ENCODE results near the gene DNAJC10.

DNAJC10 gene

DNA sequence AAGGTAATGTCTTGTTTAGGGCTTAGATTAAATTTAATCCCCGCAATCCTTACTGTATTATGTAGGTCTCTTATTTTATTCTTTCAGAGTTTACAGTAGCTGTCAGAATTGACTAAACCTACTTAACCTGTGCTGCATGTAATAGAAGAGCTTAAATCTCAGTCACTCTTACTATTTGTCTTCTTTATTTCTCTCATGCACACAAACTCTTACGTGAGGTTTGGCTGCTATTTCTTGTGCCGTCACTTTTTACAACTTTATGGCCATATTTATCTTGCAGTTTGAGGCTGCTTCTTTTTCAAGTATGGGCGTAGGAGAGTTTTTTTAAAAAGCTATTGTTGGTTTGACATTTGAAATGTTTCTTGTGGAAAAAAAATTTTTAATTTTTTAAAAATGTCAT lies 12.0 kb downstream of the DNAJC10 start:
- Histone ChIP-seq H3K9ac (no peak overlapping the region), H3K4me3 (IDR thresholded peaks at IDR 0.05; ENCODE audit: insufficient read depth, low read depth, low read length) (no peak overlapping the region), H4K20me1 (ENCODE audit: insufficient read depth) (no peaks in the 10 kb centered on the region), H3K27ac (no peak overlapping the region), H2AFZ (ENCODE audit: low read depth) (no peak overlapping the region), H3K4me1 (ENCODE audit: low read depth, poor library complexity, severe bottlenecking) (peaks cover 6% of the 10 kb centered on the region), H3K27me3 (ENCODE audit: insufficient read depth, low read depth) (no peaks in the 10 kb centered on the region), H3K79me2 (ENCODE audit: insufficient read depth, low read depth) (no peaks in the 10 kb centered on the region), H3K36me3 (ENCODE audit: insufficient read depth) (no peaks in the 10 kb centered on the region), H3K4me2 (no peak overlapping the region)
- TF ChIP-seq CTCF (conservative IDR thresholded peaks at IDR 0.05; ENCODE audit: low read depth, low read length): no peak

- Histone ChIP-seq H3K9ac (no peak overlapping the region), H3K27ac (no peak overlapping the region), H2AFZ (ENCODE audit: low read depth) (no peak overlapping the region), H3K79me2 (ENCODE audit: insufficient read depth, low read depth) (no peaks in the 10 kb centered on the region), H3K4me1 (ENCODE audit: low read depth, poor library complexity, severe bottlenecking) (peaks cover 22% of the 10 kb centered on the region), H3K27me3 (ENCODE audit: insufficient read depth, low read depth) (no peaks in the 10 kb centered on the region), H3K4me2 (no peak overlapping the region), H4K20me1 (ENCODE audit: insufficient read depth) (no peaks in the 10 kb centered on the region), H3K4me3 (IDR thresholded peaks at IDR 0.05; ENCODE audit: insufficient read depth, low read depth, low read length) (no peak overlapping the region), H3K36me3 (ENCODE audit: insufficient read depth) (no peaks in the 10 kb centered on the region)
- no peak for TF ChIP-seq CTCF (conservative IDR thresholded peaks at IDR 0.05; ENCODE audit: low read depth, low read length)
Measured at GRCh38 chr2:182729710-182730339, 13.8 kb downstream of the DNAJC10 start.

DNA sequence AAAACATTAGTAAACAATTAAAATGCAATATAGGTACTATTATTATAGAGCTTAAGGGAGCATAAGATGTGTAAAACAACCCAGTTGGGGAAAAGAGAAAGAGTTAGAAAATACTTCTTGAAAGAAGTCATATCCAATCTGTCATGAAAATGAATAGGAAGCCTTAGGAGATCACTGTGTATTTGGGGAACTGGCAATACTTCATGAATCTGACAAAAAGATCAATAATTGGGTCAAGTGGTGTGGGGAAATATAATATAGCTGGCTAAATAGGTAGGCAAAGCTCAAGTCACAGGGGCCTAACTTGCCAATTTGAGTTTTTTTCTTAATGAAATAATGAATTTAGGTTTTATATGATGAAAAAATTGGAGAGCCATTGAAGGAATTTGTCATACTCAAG lies 14.4 kb downstream of the DNAJC10 start:
- Histone ChIP-seq H3K4me1 (ENCODE audit: low read depth, poor library complexity, severe bottlenecking) (peaks cover 22% of the 10 kb centered on the region), H3K27me3 (ENCODE audit: insufficient read depth, low read depth) (no peaks in the 10 kb centered on the region), H4K20me1 (ENCODE audit: insufficient read depth) (no peaks in the 10 kb centered on the region), H3K27ac (no peak overlapping the region), H3K9ac (no peak overlapping the region), H3K79me2 (ENCODE audit: insufficient read depth, low read depth) (no peaks in the 10 kb centered on the region), H3K4me3 (IDR thresholded peaks at IDR 0.05; ENCODE audit: insufficient read depth, low read depth, low read length) (no peak overlapping the region), H3K4me2 (no peak overlapping the region), H2AFZ (ENCODE audit: low read depth) (no peak overlapping the region), H3K36me3 (ENCODE audit: insufficient read depth) (no peaks in the 10 kb centered on the region)
- TF ChIP-seq CTCF (conservative IDR thresholded peaks at IDR 0.05; ENCODE audit: low read depth, low read length): no peak

GRCh38 chr2:182732736-182733135 lies 16.7 kb downstream of the DNAJC10 start:
- no peak overlapping the region for H3K4me2 ChIP-seq
- H3K36me3 ChIP-seq (ENCODE audit: insufficient read depth): peaks cover 3% of the 10 kb centered on the region; the same call in 1 of the 2 replicates
- no peaks in the 10 kb centered on the region for H3K79me2 ChIP-seq (ENCODE audit: insufficient read depth, low read depth)

More at GRCh38 chr2:182732736-182733135, 16.7 kb downstream of the DNAJC10 start:
- peaks cover 22% of the 10 kb centered on the region for H3K4me1 ChIP-seq (ENCODE audit: low read depth, poor library complexity, severe bottlenecking)
- no peak overlapping the region for H2AFZ ChIP-seq (ENCODE audit: low read depth)
- no peak overlapping the region for H3K4me3 ChIP-seq (IDR thresholded peaks at IDR 0.05; ENCODE audit: insufficient read depth, low read depth, low read length)
- H3K27ac ChIP-seq: no peak overlapping the region
- no peaks in the 10 kb centered on the region for H3K27me3 ChIP-seq (ENCODE audit: insufficient read depth, low read depth)
- no peak for TF ChIP-seq CTCF (conservative IDR thresholded peaks at IDR 0.05; ENCODE audit: low read depth, low read length)
- no peak overlapping the region for H3K9ac ChIP-seq
- H4K20me1 ChIP-seq (ENCODE audit: insufficient read depth): no peaks in the 10 kb centered on the region

Data from KMS-11 (cell line).